ENCODE measurements around the gene TSHZ3.

TSHZ3 gene, protein sequence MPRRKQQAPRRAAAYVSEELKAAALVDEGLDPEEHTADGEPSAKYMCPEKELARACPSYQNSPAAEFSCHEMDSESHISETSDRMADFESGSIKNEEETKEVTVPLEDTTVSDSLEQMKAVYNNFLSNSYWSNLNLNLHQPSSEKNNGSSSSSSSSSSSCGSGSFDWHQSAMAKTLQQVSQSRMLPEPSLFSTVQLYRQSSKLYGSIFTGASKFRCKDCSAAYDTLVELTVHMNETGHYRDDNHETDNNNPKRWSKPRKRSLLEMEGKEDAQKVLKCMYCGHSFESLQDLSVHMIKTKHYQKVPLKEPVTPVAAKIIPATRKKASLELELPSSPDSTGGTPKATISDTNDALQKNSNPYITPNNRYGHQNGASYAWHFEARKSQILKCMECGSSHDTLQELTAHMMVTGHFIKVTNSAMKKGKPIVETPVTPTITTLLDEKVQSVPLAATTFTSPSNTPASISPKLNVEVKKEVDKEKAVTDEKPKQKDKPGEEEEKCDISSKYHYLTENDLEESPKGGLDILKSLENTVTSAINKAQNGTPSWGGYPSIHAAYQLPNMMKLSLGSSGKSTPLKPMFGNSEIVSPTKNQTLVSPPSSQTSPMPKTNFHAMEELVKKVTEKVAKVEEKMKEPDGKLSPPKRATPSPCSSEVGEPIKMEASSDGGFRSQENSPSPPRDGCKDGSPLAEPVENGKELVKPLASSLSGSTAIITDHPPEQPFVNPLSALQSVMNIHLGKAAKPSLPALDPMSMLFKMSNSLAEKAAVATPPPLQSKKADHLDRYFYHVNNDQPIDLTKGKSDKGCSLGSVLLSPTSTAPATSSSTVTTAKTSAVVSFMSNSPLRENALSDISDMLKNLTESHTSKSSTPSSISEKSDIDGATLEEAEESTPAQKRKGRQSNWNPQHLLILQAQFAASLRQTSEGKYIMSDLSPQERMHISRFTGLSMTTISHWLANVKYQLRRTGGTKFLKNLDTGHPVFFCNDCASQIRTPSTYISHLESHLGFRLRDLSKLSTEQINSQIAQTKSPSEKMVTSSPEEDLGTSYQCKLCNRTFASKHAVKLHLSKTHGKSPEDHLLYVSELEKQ

DNA sequence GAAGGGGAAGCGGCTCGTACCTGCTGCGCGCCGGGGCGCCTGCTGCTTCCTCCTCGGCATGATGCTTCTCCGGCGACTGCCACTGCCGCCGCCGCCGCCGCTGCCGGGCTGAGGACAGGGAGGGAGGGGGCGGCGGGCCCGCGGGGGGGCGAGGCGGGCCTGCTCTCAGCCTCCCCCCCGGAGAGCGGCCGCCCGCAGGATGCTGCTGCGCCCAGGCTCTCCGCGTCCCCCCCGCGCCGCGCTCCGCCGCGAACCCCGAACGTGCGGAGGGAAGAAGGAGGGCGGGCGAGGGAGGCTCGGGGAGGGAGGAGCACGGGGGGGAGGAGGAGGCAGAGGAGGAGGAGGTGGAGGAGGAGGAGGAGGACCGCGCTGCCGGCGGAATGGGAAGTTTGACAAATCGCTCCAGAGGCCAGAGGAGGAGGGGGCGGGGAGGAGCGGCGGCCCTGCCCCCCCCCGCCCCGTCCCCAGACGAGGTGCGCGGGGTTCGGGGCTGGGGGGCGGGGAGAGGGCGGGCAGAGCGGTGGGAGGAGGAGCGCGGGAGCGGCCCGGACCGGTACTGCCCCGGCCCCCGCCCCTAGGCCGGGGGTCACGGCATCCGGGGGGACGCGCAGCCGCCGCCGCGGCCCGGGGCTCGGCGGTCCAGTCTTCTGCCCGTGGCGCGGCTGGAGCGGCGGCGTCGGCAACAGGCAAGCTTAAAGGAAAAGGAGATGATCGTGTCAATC is at the start of gene TSHZ3:
Gene TSHZ3 (minus strand): TSS at position 277 of the 722 bp plus-strand sequence. CDS start 217 bp downstream, at position 60.
- TF ChIP-seq MYC (IDR thresholded peaks at IDR 0.05; ENCODE audit: low read depth, low read length): no peak
- no peak within 1 kb of the TSS for H3K4me3 ChIP-seq (ENCODE audit: low read depth, low read length)
- DNase-seq (ENCODE audit: low read depth): peak; percentile 43

DNA sequence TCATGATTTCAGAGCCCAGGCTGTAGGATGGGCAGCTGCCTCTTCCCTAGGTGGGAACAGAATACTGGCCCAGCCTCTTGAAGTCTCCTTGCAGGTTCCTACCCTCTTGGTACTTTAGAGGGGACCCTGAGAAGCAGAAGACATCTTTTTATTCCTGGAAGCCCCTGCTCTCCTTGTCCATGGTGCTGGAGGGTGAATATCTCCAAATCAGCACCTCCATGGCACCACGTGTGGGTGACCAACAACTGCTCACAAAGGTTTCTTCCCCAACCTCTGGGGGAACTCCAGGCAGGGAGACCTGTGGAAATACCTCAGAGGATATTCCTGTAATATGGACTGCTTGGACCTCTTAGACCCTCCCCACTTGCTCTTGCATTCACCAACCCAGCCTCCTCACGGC is 48.1 kb upstream of the TSHZ3 start:
- no peak for TF ChIP-seq POLR2A (IDR thresholded peaks at IDR 0.05; ENCODE audit: extremely low read depth, insufficient read length)
- TF ChIP-seq, protein P1, sequence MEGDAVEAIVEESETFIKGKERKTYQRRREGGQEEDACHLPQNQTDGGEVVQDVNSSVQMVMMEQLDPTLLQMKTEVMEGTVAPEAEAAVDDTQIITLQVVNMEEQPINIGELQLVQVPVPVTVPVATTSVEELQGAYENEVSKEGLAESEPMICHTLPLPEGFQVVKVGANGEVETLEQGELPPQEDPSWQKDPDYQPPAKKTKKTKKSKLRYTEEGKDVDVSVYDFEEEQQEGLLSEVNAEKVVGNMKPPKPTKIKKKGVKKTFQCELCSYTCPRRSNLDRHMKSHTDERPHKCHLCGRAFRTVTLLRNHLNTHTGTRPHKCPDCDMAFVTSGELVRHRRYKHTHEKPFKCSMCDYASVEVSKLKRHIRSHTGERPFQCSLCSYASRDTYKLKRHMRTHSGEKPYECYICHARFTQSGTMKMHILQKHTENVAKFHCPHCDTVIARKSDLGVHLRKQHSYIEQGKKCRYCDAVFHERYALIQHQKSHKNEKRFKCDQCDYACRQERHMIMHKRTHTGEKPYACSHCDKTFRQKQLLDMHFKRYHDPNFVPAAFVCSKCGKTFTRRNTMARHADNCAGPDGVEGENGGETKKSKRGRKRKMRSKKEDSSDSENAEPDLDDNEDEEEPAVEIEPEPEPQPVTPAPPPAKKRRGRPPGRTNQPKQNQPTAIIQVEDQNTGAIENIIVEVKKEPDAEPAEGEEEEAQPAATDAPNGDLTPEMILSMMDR (IDR thresholded peaks at IDR 0.05; ENCODE audit: low read depth, low read length): no peak
- DNase-seq (ENCODE audit: low read depth): no peak
- H3K4me3 ChIP-seq (ENCODE audit: low read depth, low read length): no peak overlapping the region

DNA sequence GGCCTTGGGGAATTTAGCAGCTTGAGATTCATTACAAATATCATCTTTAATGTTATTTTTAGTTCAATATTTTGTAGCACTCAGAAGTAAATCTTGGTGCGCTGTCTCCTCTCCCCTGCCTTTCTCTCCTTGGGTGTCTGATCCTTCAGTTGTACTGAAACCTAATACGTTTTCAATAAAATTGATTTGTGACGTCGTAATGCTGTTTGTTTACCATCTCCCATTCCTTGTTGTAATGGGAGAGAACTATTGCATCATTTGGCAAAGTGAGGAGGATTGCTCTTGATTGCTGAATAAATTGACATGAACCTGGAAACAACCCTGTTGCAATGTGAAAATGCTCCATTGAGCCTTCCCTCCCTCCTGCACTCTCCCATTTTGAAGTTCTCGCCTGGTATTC is 43.2 kb upstream of the TSHZ3 start:
- TF ChIP-seq POLR2A (IDR thresholded peaks at IDR 0.05; ENCODE audit: extremely low read depth, insufficient read length) (no peak), MYC (IDR thresholded peaks at IDR 0.05; ENCODE audit: low read depth, low read length) (no peak)
- TF ChIP-seq, protein P2, sequence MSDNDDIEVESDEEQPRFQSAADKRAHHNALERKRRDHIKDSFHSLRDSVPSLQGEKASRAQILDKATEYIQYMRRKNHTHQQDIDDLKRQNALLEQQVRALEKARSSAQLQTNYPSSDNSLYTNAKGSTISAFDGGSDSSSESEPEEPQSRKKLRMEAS (IDR thresholded peaks at IDR 0.05; ENCODE audit: low read depth, low read length): no peak
- TF ChIP-seq, protein P1 (IDR thresholded peaks at IDR 0.05; ENCODE audit: low read depth, low read length): no peak
- no peak for DNase-seq (ENCODE audit: low read depth)
- no peak overlapping the region for H3K4me3 ChIP-seq (ENCODE audit: low read depth, low read length)

DNA sequence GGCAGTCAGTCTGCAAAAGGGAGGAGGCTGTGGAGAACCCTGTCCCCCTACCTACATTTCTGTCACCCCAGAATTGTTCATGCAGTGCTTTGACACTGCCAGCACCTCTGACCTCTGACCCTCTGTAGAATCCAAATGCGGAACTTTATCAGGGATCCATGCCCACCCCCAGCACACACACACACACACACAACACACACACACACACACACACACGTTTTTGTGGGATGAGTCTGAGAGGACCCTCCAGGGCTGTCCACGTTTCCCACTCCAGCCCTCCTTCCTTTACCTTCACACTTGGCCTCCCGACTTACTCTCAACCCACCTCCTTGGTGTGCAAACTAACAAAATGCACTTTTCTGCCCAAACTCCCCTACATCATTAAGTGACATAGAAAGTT is 42.3 kb upstream of the TSHZ3 start:
- no peak for DNase-seq (ENCODE audit: low read depth)
- TF ChIP-seq MYC (IDR thresholded peaks at IDR 0.05; ENCODE audit: low read depth, low read length) (no peak), POLR2A (IDR thresholded peaks at IDR 0.05; ENCODE audit: extremely low read depth, insufficient read length) (no peak)
- TF ChIP-seq, protein P2 (IDR thresholded peaks at IDR 0.05; ENCODE audit: low read depth, low read length): no peak
- TF ChIP-seq, protein P1 (IDR thresholded peaks at IDR 0.05; ENCODE audit: low read depth, low read length): no peak
- no peak overlapping the region for H3K4me3 ChIP-seq (ENCODE audit: low read depth, low read length)

DNA sequence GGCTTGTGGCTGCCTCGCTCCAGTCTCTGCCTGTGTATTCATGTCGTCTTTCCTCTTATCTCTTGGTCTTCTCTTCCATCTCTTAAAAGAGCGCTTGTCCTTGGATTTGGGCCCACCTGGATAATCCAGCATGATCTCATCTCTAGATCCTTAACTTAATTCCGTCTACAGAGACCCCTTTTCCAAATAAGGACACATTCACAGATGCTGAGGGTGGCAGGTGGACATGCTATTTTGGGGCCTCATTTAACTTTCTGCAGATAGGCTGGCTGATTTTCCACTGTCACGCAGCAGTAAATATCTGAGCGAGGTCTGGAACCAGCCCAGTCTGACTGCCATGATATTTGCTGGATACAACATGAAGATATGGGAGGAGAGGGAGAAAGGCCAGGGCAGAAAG is 41.5 kb upstream of the TSHZ3 start:
- H3K4me3 ChIP-seq (ENCODE audit: low read depth, low read length): no peak overlapping the region
- no peak for DNase-seq (ENCODE audit: low read depth)
- TF ChIP-seq, protein P2 (IDR thresholded peaks at IDR 0.05; ENCODE audit: low read depth, low read length): no peak
- TF ChIP-seq MYC (IDR thresholded peaks at IDR 0.05; ENCODE audit: low read depth, low read length): no peak
- TF ChIP-seq, protein P1 (IDR thresholded peaks at IDR 0.05; ENCODE audit: low read depth, low read length): no peak
- no peak for TF ChIP-seq POLR2A (IDR thresholded peaks at IDR 0.05; ENCODE audit: extremely low read depth, insufficient read length)
